Measurements from ENCODE around the gene GALNT1. TPM values are rescaled to one million over a fixed set of nuclear protein-coding genes. Genes with fewer than 3 reads are reported as not detected.

GALNT1 gene
- total and polyA plus RNA-seq, 2 of the 4 experiments (the other 2 are of a cell fraction): 24.9 to 43.9 TPM

- ATAC-seq (ENCODE audit: low read depth): no peak
- no TSS peak for BruUV-seq (replicated peaks)
- TF ChIP-seq CEBPB (IDR thresholded peaks at IDR 0.05; ENCODE audit: low read depth, low read length) (no peak), ELK1 (IDR thresholded peaks at IDR 0.05; ENCODE audit: borderline replicate concordance, low read depth, low read length) (no peak), NFE2L2 (IDR thresholded peaks at IDR 0.05; ENCODE audit: low read depth, low read length) (no peak), MXI1 (IDR thresholded peaks at IDR 0.05; ENCODE audit: borderline replicate concordance, low read depth, low read length) (no peak), CHD1 (IDR thresholded peaks at IDR 0.05; ENCODE audit: low read depth, low read length) (no peak), CTCF (conservative IDR thresholded peaks at IDR 0.05; ENCODE audit: low read depth, low read length) (no peak), FOS (IDR thresholded peaks at IDR 0.05; ENCODE audit: low read depth, low read length) (no peak), MAFK (IDR thresholded peaks at IDR 0.05; ENCODE audit: low read depth, low read length) (no peak), RFX5 (IDR thresholded peaks at IDR 0.05; ENCODE audit: low read depth, low read length) (no peak), MAZ (IDR thresholded peaks at IDR 0.05; ENCODE audit: borderline replicate concordance, low read depth, low read length) (no peak), POLR2A (IDR thresholded peaks at IDR 0.05; ENCODE audit: low read depth, low read length) (no peak), RCOR1 (IDR thresholded peaks at IDR 0.05; ENCODE audit: insufficient replicate concordance, low read length) (no peak), RAD21 (IDR thresholded peaks at IDR 0.05; ENCODE audit: low read length) (no peak), USF2 (IDR thresholded peaks at IDR 0.05; ENCODE audit: low read depth, low read length) (no peak), SMC3 (IDR thresholded peaks at IDR 0.05; ENCODE audit: low read depth, low read length) (no peak), BHLHE40 (IDR thresholded peaks at IDR 0.05; ENCODE audit: low read depth, low read length) (no peak)
These were observed 114.3 kb downstream of the GALNT1 start for GRCh38 chr18:35695803-35696202.

More at GRCh38 chr18:35695803-35696202, 114.3 kb downstream of the GALNT1 start:
- no peak overlapping the region; the same call in 1 of the 2 replicates for H3K4me2 ChIP-seq (ENCODE audit: low read depth, low read length)
- H3K9me1 ChIP-seq (ENCODE audit: insufficient read depth, low read length): no peaks in the 10 kb centered on the region; the same call in 1 of the 2 replicates
- no peak overlapping the region for H3K27ac ChIP-seq (ENCODE audit: insufficient read depth, low read length)
- CTCF ChIA-PET: interaction anchor here (1.3 to 1.4 kb wide), 2 partner anchors 15 to 309 kb away, joined by 3 read pairs; no protein-coding TSS in a partner anchor
- H3K4me3 ChIP-seq (ENCODE audit: insufficient read depth, low read depth, low read length): no peak overlapping the region
- H3K9ac ChIP-seq (ENCODE audit: low read depth, low read length): no peak overlapping the region
- H3K23ac ChIP-seq (ENCODE audit: low read depth, low read length): no peak overlapping the region
- dilution Hi-C loops (cut with HindIII; ENCODE audit: low sequenced_read_pairs, unreplicated experiment): no loop called here
- intact Hi-C loops (cut with micrococcal nuclease): no loop called here
- no peak overlapping the region for H3K4ac ChIP-seq (ENCODE audit: low read depth, low read length)
- H2BK5ac ChIP-seq (ENCODE audit: low read depth, low read length, poor library complexity, severe bottlenecking): no peak overlapping the region
- H4K8ac ChIP-seq (ENCODE audit: low read depth in 2 of 2, low read length in 2 of 2): no peak overlapping the region
- H3K14ac ChIP-seq (replicated peaks; ENCODE audit: low read depth, low read length): no peak overlapping the region
- no peak overlapping the region for H2BK15ac ChIP-seq (ENCODE audit: low read depth, low read length)
- no peak overlapping the region for H2AFZ ChIP-seq (replicated peaks; ENCODE audit: low read length, poor library complexity)
- no peak overlapping the region for H2AK5ac ChIP-seq (ENCODE audit: low read depth, low read length)
- H4K20me1 ChIP-seq (ENCODE audit: insufficient read depth, low read length): no peaks in the 10 kb centered on the region
- H3K27me3 ChIP-seq (ENCODE audit: control insufficient read depth, insufficient read depth, low read length): no peaks in the 10 kb centered on the region
- in situ Hi-C loops (cut with MboI; ENCODE audit: low sequenced_read_pairs): no loop called here
- H3K36me3 ChIP-seq (ENCODE audit: control insufficient read depth, insufficient read depth, low read length): peaks cover 8% of the 10 kb centered on the region; the same call in 1 of the 2 replicates
- no peak overlapping the region for H2AK9ac ChIP-seq (replicated peaks; ENCODE audit: low read depth, low read length, poor library complexity)
- POLR2A ChIA-PET (ENCODE audit: unreplicated experiment): no interaction called here
- no peak overlapping the region for H4K91ac ChIP-seq (ENCODE audit: insufficient read depth, low read depth, low read length)
- H3K9me3 ChIP-seq (ENCODE audit: control insufficient read depth, insufficient read depth, low read length): no peaks in the 10 kb centered on the region
- no peak overlapping the region for H3K56ac ChIP-seq (ENCODE audit: extremely low read depth, insufficient read depth, low read length)
- H3K79me1 ChIP-seq (ENCODE audit: low read depth in 1 of 2, low read length in 2 of 2): no peaks in the 10 kb centered on the region; a peak in 1 of 4 replicates
- 76% methylated on average over 3 of the region's 8 CpGs; no CpG with 5 or more reads in 1 of the 2 experiments for WGBS, 2 experiments (ENCODE audit: extremely low coverage in 2 of 2, insufficient read length in 1 of 2)
- H4K5ac ChIP-seq (ENCODE audit: low read depth, low read length): no peak overlapping the region
- H2BK120ac ChIP-seq (ENCODE audit: low read depth, low read length): no peak overlapping the region
- no peak overlapping the region for H2BK20ac ChIP-seq (ENCODE audit: low read depth, low read length)
- H3K4me1 ChIP-seq (ENCODE audit: control insufficient read depth, insufficient read depth, low read length): peaks cover 3% of the 10 kb centered on the region
- no peak for DNase-seq
- no peak overlapping the region for H3K18ac ChIP-seq (ENCODE audit: low read depth, low read length)
